Gastrocnemius medialis (tissue), 4 donors: ENCODE results near the gene MAST4.

ENCODE experiments used
- POLR2A ChIP-seq, 2 donors: fragments of 450-650 bp; IDR thresholded peaks; one replicate each; pipeline ENCODE4 v1.6.1; 2017; ENCODE audit warnings: antibody characterized with exemption in 2 of 2, mild to moderate bottlenecking in 2 of 2, moderate library complexity in 2 of 2
- TF ChIP-seq, protein P1 (sequence below), 5 experiments: fragments of 450-650 bp in 3 of 5; fragments of 200-600 bp in 2 of 5; sonication (generic) in 2 of 5; IDR thresholded peaks in 4 of 5; conservative IDR thresholded peaks in 1 of 5; 1 replicate in 4 of 5; 2 replicates in 1 of 5; pipeline ENCODE4 v1.5.1; 2016 to 2019; ENCODE audit warnings: antibody characterized with exemption in 5 of 5, mild to moderate bottlenecking in 3 of 5, moderate library complexity in 3 of 5

DNA sequence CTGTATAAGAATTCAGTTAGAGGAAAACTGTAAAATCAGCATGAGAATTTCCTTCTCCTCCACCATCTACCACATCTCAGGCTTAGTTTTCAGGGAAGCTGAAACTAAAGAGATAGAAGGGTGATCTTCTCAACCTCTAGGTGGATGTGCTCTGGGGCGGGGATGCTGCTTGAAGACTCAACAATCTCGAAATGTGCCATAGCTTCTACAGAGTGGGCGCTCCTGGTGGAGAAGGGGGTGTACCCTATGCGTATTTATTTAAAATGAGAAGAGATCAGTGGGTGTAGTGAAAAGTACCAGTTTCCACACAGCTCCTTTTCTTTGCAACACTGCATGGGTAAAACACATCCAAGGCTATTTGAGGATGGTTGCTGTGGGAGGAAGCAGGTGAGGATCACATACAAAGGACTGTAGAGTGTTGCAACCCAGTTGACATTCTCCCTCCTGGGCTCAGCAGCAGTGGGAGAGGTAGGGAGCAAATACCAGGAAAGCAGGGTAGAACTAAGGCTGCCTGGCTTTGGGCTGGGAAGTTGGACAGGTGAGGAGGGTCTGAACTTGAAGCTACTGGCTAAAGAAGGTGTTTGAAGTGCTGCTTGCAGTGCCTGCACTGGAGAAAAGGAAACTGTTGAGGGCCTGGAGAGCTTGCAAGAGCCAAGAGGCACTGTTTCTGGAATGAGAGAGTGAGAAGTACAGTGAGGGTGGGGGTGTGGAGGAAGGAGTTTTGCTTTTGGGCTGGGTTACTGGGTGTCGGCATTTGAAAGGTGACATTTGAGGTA lies 73.1 kb downstream of the MAST4 start:
- TF ChIP-seq, protein P1, sequence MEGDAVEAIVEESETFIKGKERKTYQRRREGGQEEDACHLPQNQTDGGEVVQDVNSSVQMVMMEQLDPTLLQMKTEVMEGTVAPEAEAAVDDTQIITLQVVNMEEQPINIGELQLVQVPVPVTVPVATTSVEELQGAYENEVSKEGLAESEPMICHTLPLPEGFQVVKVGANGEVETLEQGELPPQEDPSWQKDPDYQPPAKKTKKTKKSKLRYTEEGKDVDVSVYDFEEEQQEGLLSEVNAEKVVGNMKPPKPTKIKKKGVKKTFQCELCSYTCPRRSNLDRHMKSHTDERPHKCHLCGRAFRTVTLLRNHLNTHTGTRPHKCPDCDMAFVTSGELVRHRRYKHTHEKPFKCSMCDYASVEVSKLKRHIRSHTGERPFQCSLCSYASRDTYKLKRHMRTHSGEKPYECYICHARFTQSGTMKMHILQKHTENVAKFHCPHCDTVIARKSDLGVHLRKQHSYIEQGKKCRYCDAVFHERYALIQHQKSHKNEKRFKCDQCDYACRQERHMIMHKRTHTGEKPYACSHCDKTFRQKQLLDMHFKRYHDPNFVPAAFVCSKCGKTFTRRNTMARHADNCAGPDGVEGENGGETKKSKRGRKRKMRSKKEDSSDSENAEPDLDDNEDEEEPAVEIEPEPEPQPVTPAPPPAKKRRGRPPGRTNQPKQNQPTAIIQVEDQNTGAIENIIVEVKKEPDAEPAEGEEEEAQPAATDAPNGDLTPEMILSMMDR (IDR thresholded peaks at IDR 0.05 in 4 of 5, conservative IDR thresholded peaks at IDR 0.05 in 1 of 5): no peak
- TF ChIP-seq POLR2A (IDR thresholded peaks at IDR 0.05): no peak
